Heart right ventricle (tissue), 16 donors: ENCODE data around the gene TUB. TPM values are rescaled to one million over a fixed set of nuclear protein-coding genes. Genes with fewer than 3 reads are reported as not detected.
A peak's percentile ranks its signal among the peaks of the same experiment; 100 is the strongest.

Experiments used
- ATAC-seq, 8 donors: fragments of 200-7000 bp; cut with Tn5 transposase; one replicate each; pipeline ENCODE4 v1.9.1; 2020; ENCODE audit warnings: mild to moderate bottlenecking in 8 of 8, moderate library complexity in 8 of 8, moderate number of reproducible peaks in 1 of 8
- DNase-seq, 2 donors: peaks; one replicate each; pipeline ENCODE4 v3.0.0-alpha.2; 2020
- H3K27ac ChIP-seq, 10 donors: fragments of 200-600 bp; sonication (generic) in 2 of 10; one replicate each; pipeline versions ENCODE4 v1.5.0 to v1.8.0; 2020 to 2022; ENCODE audit warnings: mild to moderate bottlenecking in 3 of 10
- H3K27me3 ChIP-seq, 7 donors: fragments of 200-600 bp; one replicate each; pipeline ENCODE4 v1.8.0; 2021 to 2022; ENCODE audit warnings: mild to moderate bottlenecking in 2 of 7
- H3K36me3 ChIP-seq, 9 donors: fragments of 200-600 bp; sonication (generic) in 1 of 9; one replicate each; pipeline versions ENCODE4 v1.5.0 to v1.8.0; 2020 to 2022; ENCODE audit warnings: mild to moderate bottlenecking in 2 of 9
- H3K4me1 ChIP-seq, 9 donors: fragments of 200-600 bp; sonication (generic) in 1 of 9; one replicate each; pipeline versions ENCODE4 v1.5.0 to v1.8.0; 2020 to 2022; ENCODE audit warnings: mild to moderate bottlenecking in 4 of 9
- H3K4me3 ChIP-seq, 10 donors: fragments of 200-600 bp; sonication (generic) in 2 of 10; one replicate each; pipeline versions ENCODE4 v1.5.0 to v1.8.0; 2020 to 2022; ENCODE audit warnings: mild to moderate bottlenecking in 7 of 10, moderate library complexity in 2 of 10
- H3K9me3 ChIP-seq, 11 donors: fragments of 200-600 bp in 10 of 11; sonication (generic) in 2 of 11; one replicate each; pipeline versions ENCODE4 v1.5.0 to v1.8.0; 2013 to 2022; ENCODE audit warnings: mild to moderate bottlenecking in 2 of 11, control low read depth in 1 of 11, moderate library complexity in 1 of 11
- WGBS, 2 donors: extraction: QIAGEN DNeasy Blood & Tissue Kit; methylation state at CpG; one replicate each; pipeline ENCODE4 v1.1.7; 2013; ENCODE audit warnings: inconsistent platforms in 1 of 2; 5-methylcytosine and 5-hydroxymethylcytosine counted together
- intact Hi-C, 10 donors: fragments of 100-400 bp; cut with DNase I; formaldehyde crosslinking; loops; one replicate each; pipeline versions ENCODE4 v1.11.1 to v1.14.2; 2022
- polyA plus RNA-seq, 2 donors: library from polyadenylated mRNA; stranded (reverse); fragments of 200-250 nt; gene quantifications; one replicate each; pipeline ENCODE4 v1.2.3, GENCODE V29; 2013
- total RNA-seq, 10 donors: library from RNA; stranded (reverse); fragmentation: NEBNext Ultra II Directional in 3 of 10; extraction: Animal tissue kit (Norgen Biotek cat#: 25700) in 3 of 10; gene quantifications; one replicate each; pipeline versions ENCODE4 v1.2.1 to v1.2.4, GENCODE V29; 2021 to 2023
- TF ChIP-seq, protein P1 (sequence below), 9 donors: fragments of 200-600 bp; sonication (generic) in 2 of 9; IDR thresholded peaks; one replicate each; pipeline versions ENCODE4 v1.5.0 to v1.8.0; 2021 to 2022; ENCODE audit warnings: antibody characterized with exemption in 9 of 9, mild to moderate bottlenecking in 5 of 9, moderate library complexity in 1 of 9
- donor health status: Arrhythmogenic right ventricular cardiomyopathy.
- donor health status: ischemic (EF 13 %, LVEDD 7.1; RV severe dilation, severe dysfunction).
- donor health status: healthy with polysubstance abuse.
- donor health status: DM: no; HTN: yes; CAD: no.
- donor health status: DM: no; HTN: no; CAD: no.
- donor health status: ischemic (EF 25% LVEDD 6.9; RV normal size, moderate dysfunction).
- donor health status: ischemic (EF 25% LVEDD 5.7; RV mildly dilated, moderate dysfunction).
- donor health status: healthy.
- donor health status: DM: yes; HTN: yes; CAD: no.
- donor health status: Ischemic cardiomyopathy.
- donor health status: ischemic (EF 35%, LVEDD 5.7; RV mildly dilated, moderate dysfunction).
- donor health status: nonischemic (EF 11% LVEDD 7.7; RV severe dilation, severe dysfunction).
- donor health status: DM: yes; HTN: yes; CAD: no.
- donor health status: PGD.
- donor health status: ischemic (EF 29% LVEDD 5.4; RV normal size, mild dysfunction).
- donor health status: nonischemic (EF 23%, LVEDD 6.1; RV moderate dilation, normal function).

TUB gene
- total and polyA plus RNA-seq, 12 donors = 2.4 to 28.2 (median 18.9) TPM

DNA sequence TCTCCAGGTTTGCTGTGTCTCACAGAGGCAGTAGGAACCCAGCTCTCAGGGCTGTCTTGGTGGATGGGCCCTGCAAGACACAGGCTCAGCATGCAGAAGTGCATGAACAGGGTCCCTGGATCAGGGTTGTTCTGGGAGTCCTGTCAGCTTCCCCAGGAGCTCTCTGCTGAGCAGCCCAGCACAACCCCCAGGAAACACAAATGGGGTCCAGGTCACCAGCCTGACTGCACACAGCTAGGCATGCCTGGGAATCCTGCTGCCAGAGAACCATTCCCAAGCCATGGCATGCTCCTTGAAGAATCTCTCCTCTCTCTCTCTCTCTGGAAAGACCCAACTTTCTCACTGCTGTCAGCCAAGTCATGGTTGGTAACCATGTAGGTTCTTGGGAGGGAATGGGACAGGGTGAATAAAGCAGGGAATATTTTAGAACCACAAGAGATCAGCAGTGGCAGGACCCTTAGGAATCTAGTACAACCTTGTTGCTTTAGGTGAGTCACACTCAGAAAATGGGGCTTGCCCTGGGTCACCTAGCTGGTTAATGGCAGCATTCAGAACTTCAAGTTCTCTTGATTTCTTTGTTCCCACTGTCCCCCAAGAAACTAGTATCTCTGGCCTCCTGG is 21.4 kb downstream of the TUB start:
- intact Hi-C loops = loop anchor here in 2 of 10 donors (10.0 kb wide), 1 partner anchor 208 kb away; no protein-coding TSS in a partner anchor
- Histone ChIP-seq H3K4me1 (peaks cover 0 to 24% (median 6%) of the 10 kb centered on the region in 9 donors), H3K27me3 (no peaks in the 10 kb centered on the region), H3K27ac (no peak overlapping the region), H3K9me3 (no peaks in the 10 kb centered on the region), H3K4me3 (no peak overlapping the region), H3K36me3 (peaks cover 0 to 70% (median 8%) of the 10 kb centered on the region in 9 donors)
- ATAC-seq = no peak
- DNase-seq = no peak
- TF ChIP-seq, protein P1, sequence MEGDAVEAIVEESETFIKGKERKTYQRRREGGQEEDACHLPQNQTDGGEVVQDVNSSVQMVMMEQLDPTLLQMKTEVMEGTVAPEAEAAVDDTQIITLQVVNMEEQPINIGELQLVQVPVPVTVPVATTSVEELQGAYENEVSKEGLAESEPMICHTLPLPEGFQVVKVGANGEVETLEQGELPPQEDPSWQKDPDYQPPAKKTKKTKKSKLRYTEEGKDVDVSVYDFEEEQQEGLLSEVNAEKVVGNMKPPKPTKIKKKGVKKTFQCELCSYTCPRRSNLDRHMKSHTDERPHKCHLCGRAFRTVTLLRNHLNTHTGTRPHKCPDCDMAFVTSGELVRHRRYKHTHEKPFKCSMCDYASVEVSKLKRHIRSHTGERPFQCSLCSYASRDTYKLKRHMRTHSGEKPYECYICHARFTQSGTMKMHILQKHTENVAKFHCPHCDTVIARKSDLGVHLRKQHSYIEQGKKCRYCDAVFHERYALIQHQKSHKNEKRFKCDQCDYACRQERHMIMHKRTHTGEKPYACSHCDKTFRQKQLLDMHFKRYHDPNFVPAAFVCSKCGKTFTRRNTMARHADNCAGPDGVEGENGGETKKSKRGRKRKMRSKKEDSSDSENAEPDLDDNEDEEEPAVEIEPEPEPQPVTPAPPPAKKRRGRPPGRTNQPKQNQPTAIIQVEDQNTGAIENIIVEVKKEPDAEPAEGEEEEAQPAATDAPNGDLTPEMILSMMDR (IDR thresholded peaks at IDR 0.05) = no peak

GRCh38 chr11:8102965-8103364 is 22.0 kb downstream of the TUB start:
- intact Hi-C loops = loop anchor here in 2 of 10 donors (10.0 kb wide), 1 partner anchor 208 kb away; no protein-coding TSS in a partner anchor
- Histone ChIP-seq H3K9me3 (no peaks in the 10 kb centered on the region), H3K27ac (no peak overlapping the region), H3K36me3 (peaks cover 0 to 68% (median 8%) of the 10 kb centered on the region in 9 donors), H3K4me1 (peaks cover 0 to 24% (median 6%) of the 10 kb centered on the region in 9 donors), H3K27me3 (no peaks in the 10 kb centered on the region), H3K4me3 (no peak overlapping the region)
- TF ChIP-seq, protein P1 (IDR thresholded peaks at IDR 0.05) = no peak
- DNase-seq (no peak), ATAC-seq (no peak)
- 81 to 89% methylated on average over 7 of the region's 7 CpGs for WGBS, 2 donors

DNA sequence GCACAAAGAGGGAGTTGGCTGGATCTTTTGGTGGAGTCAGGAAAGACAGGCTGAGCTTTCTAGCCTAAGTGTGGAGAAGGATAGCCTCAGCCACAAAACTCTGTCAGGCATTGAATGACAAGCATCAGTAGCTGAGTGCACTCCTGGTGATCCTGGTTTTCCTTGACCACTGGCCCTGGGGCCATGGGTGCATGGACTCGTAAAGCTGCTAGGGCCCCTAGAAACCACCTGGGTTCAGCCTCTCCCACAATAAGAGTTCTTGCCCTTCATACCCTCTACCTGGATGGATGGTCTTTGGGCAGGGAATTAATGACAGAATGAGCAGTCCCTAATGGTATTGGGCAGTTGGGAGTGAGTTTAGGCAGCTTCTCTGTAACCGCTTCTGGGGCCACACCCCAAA is 22.9 kb downstream of the TUB start:
- peaks cover 0 to 32% (median 6%) of the 10 kb centered on the region in 9 donors for H3K4me1 ChIP-seq
- peaks cover 0 to 62% (median 8%) of the 10 kb centered on the region in 9 donors for H3K36me3 ChIP-seq
- intact Hi-C loops = loop anchor here in 2 of 10 donors (10.0 kb wide), 1 partner anchor 209 kb away; no protein-coding TSS in a partner anchor
- TF ChIP-seq, protein P1 (IDR thresholded peaks at IDR 0.05) = no peak
- H3K4me3 ChIP-seq = no peak overlapping the region
- no peaks in the 10 kb centered on the region for H3K27me3 ChIP-seq
- H3K9me3 ChIP-seq = no peaks in the 10 kb centered on the region
- 97 to 100% methylated on average over 2 of the region's 2 CpGs for WGBS, 2 donors
- no peak overlapping the region for H3K27ac ChIP-seq
- DNase-seq (no peak), ATAC-seq (no peak)

DNA sequence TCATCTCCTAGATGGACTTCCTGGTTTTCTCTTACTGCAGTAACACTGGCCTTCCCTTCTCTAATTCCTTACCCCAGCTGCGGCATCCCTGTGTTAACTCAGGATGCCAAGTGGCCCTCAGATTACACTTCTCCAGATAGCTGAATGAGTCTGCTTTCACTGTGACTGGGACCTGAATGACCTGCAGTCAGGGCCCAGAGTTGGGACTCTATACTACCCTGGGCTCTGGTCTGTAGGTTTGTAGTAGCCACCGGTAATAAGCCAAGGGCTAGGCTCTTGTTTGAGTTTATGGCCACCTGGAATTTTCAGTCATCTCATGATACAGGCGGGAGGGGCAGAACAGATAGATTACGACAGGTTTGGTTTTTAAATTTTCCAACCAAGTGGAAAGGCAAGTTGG is 24.1 kb downstream of the TUB start:
- intact Hi-C loops = loop anchor here in 2 of 10 donors (10.0 kb wide), 1 partner anchor 210 kb away; no protein-coding TSS in a partner anchor
- 79 to 86% methylated on average over 4 of the region's 4 CpGs for WGBS, 2 donors
- H3K9me3 ChIP-seq = no peaks in the 10 kb centered on the region
- ATAC-seq (peak in 1 of 8 donors; percentile 20), DNase-seq (no peak)
- peaks cover 0 to 54% (median 8%) of the 10 kb centered on the region in 9 donors for H3K36me3 ChIP-seq
- TF ChIP-seq, protein P1 (IDR thresholded peaks at IDR 0.05) = no peak
- no peak overlapping the region for H3K27ac ChIP-seq
- H3K4me1 ChIP-seq = peaks cover 0 to 32% (median 6%) of the 10 kb centered on the region in 9 donors
- no peaks in the 10 kb centered on the region for H3K27me3 ChIP-seq
- no peak overlapping the region for H3K4me3 ChIP-seq
